ENCODE results near the gene FYB2. TPM values are rescaled to one million over a fixed set of nuclear protein-coding genes. Genes with fewer than 3 reads are reported as not detected.
"Not testable (repeated sequence)": the region's sequence is repeated elsewhere in the genome, so short reads cannot be mapped to it uniquely, and the experiment has no call there.

Gene FYB2
- polyA plus RNA-seq, 6 donors from 2014 or later: not detected

DNA sequence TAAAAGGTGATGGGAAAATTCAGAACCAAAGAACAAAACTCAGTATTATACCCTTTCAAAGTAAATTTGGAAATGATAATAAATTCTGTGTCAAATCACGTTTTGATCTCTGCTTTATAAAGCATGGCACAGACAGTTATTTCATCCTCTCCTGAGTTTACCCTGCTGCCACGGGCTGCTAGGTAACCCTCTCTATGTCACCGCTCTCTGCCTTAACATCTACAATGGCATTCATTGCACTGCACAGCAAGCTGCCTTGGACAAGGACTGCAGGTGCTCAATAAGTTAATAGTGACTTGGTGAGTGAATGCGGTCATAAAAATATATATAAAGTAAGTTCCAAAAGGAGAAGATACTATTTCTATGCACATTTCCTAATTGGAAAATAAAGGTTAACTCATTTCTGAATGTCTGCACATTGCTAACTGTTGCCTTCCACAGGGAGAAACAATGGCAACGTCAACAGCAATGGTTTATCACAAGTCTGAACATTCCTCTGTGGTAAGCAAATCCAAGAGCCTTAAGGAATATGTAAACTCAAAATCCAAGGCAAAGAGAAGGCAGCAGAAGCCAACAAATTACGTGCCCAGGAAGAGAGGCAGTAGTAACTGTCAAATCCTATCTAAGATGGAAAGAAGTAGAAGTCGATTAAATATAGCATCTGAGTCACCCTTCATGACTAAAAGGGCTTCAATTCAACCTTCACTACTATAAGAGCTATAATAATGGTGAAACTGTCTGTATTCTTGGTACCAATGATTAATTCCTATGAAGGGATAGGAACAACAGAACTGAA lies 19.4 kb downstream of the FYB2 start:
- ATAC-seq (ENCODE audit: low read depth in 2 of 2) (no peak), DNase-seq (no peak)
- Mint-ChIP-seq H3K27me3 (peaks cover 8 to 27% (median 16%) of the 10 kb centered on the region in 3 donors), H3K36me3 (no peaks in the 10 kb centered on the region), H3K4me1 (no peaks in the 10 kb centered on the region), H3K27ac (no peak overlapping the region), H3K9me3 (peaks cover 0 to 2% (median 0%) of the 10 kb centered on the region in 7 donors), H3K4me3 (no peak overlapping the region)

DNA sequence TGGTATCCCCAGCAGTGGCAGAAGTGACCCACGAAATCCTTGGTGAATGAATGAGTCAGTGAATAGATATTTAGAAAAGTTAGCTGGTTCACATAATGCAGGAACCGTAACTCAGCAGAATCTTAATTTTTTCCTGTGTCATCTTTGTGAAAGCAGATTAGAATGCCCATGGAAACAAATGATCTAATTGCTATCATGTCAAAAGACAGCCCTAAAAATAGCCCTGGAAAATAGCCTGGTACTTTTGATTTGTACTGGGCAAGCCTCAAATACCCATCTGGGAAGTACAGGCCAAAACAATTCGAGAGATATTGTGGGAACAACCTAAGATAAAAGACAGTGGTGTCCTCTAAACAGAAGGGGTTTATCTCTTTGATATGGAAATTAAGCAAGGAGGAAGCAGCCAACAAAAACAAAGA lies 21.1 kb downstream of the FYB2 start:
- Mint-ChIP-seq H3K36me3 (no peaks in the 10 kb centered on the region), H3K27me3 (peaks cover 14 to 27% (median 26%) of the 10 kb centered on the region in 3 donors), H3K4me3 (no peak overlapping the region), H3K9me3 (peaks cover 0 to 2% (median 0%) of the 10 kb centered on the region in 7 donors), H3K27ac (no peak overlapping the region), H3K4me1 (no peaks in the 10 kb centered on the region)
- ATAC-seq (ENCODE audit: low read depth in 2 of 2): no peak
- no peak for DNase-seq

GRCh38 chr1:56797065-56797685 lies 22.0 kb downstream of the FYB2 start:
- Mint-ChIP-seq H3K9me3 (peaks cover 0 to 2% (median 0%) of the 10 kb centered on the region in 7 donors), H3K27me3 (peaks cover 14 to 26% (median 24%) of the 10 kb centered on the region in 3 donors), H3K36me3 (no peaks in the 10 kb centered on the region), H3K4me1 (no peaks in the 10 kb centered on the region), H3K27ac (no peak overlapping the region), H3K4me3 (no peak overlapping the region)
- DNase-seq (no peak), ATAC-seq (ENCODE audit: low read depth in 2 of 2) (no peak)

- Mint-ChIP-seq H3K27me3 (peaks cover 15 to 27% (median 27%) of the 10 kb centered on the region in 3 donors), H3K27ac (no peak overlapping the region), H3K36me3 (no peaks in the 10 kb centered on the region), H3K4me1 (no peaks in the 10 kb centered on the region), H3K4me3 (no peak overlapping the region), H3K9me3 (peaks cover 0 to 2% (median 0%) of the 10 kb centered on the region in 7 donors)
- DNase-seq (no peak), ATAC-seq (ENCODE audit: low read depth in 2 of 2) (no peak)
Observed at GRCh38 chr1:56795870-56796269, 23.3 kb downstream of the FYB2 start.

GRCh38 chr1:56790036-56790435 lies 29.2 kb downstream of the FYB2 start:
- peaks cover 0 to 6% (median 0%) of the 10 kb centered on the region in 7 donors for H3K9me3 Mint-ChIP-seq
- no peaks in the 10 kb centered on the region for H3K36me3 Mint-ChIP-seq
- peaks cover 0 to 3% (median 0%) of the 10 kb centered on the region in 3 donors for H3K4me1 Mint-ChIP-seq
- ATAC-seq (ENCODE audit: low read depth in 2 of 2): no peak
- no peak overlapping the region for H3K4me3 Mint-ChIP-seq
- DNase-seq: no peak
- H3K27ac Mint-ChIP-seq: no peak overlapping the region
- peaks cover 32 to 48% (median 46%) of the 10 kb centered on the region in 3 donors for H3K27me3 Mint-ChIP-seq

DNA sequence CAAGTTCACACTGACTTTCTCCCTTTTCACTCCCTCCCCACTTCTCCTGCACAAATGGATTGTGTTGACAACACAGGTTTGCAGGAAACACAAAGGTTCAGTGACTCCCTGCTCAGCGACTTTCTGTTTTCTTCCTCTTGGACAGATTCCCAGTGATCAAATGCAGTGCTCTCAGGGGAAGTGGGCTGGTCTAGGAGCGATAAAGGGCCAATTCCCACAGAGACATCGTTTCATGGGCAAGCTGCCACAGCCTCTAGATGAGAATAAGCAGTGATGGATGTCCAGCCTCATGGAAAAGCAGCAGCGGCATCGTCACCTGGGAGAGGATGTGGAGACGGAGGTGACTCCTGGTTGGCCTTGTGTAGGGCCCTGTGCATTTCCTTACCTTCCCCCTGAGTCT lies 30.6 kb downstream of the FYB2 start:
- H3K27ac Mint-ChIP-seq: no peak overlapping the region
- DNase-seq: no peak
- no peak for ATAC-seq (ENCODE audit: low read depth in 2 of 2)
- peaks cover 0 to 3% (median 0%) of the 10 kb centered on the region in 3 donors for H3K4me1 Mint-ChIP-seq
- peaks cover 26 to 47% (median 35%) of the 10 kb centered on the region in 3 donors for H3K27me3 Mint-ChIP-seq
- peaks cover 0 to 6% (median 0%) of the 10 kb centered on the region in 7 donors for H3K9me3 Mint-ChIP-seq
- no peaks in the 10 kb centered on the region for H3K36me3 Mint-ChIP-seq
- no peak overlapping the region for H3K4me3 Mint-ChIP-seq

DNA sequence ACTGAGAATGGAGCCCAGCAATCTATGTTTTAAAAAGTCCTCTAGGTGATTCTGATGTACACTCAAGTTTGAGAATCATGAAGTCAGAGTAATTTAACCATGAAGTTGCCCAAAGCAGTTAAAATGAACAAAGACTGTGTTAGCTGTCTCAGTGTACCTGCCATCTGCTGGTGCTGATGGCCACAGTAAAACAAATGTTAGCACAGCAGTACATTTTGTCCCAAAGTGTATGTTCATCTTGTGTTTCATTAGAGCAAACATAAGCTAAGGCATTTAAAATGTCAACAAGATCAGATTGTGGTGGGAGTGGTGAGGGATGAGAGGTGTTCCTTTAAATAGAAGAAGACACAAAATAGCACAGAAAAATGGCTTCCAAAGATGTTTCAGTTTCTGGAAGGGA lies 31.1 kb downstream of the FYB2 start:
- no peaks in the 10 kb centered on the region for H3K36me3 Mint-ChIP-seq
- no peak overlapping the region for H3K27ac Mint-ChIP-seq
- no peak overlapping the region for H3K4me3 Mint-ChIP-seq
- peaks cover 0 to 3% (median 0%) of the 10 kb centered on the region in 3 donors for H3K4me1 Mint-ChIP-seq
- DNase-seq (no peak), ATAC-seq (ENCODE audit: low read depth in 2 of 2) (no peak)
- H3K9me3 Mint-ChIP-seq: peaks cover 0 to 6% (median 0%) of the 10 kb centered on the region in 7 donors
- peaks cover 26 to 44% (median 35%) of the 10 kb centered on the region in 3 donors for H3K27me3 Mint-ChIP-seq

GRCh38 chr1:56787330-56787729 lies 31.9 kb downstream of the FYB2 start:
- Mint-ChIP-seq H3K27me3 (peaks cover 26 to 43% (median 35%) of the 10 kb centered on the region in 3 donors), H3K9me3 (peaks cover 0 to 6% (median 0%) of the 10 kb centered on the region in 7 donors), H3K4me1 (peaks cover 0 to 3% (median 0%) of the 10 kb centered on the region in 3 donors), H3K36me3 (no peaks in the 10 kb centered on the region), H3K27ac (no peak overlapping the region), H3K4me3 (no peak overlapping the region)
- DNase-seq (no peak), ATAC-seq (ENCODE audit: low read depth in 2 of 2) (no peak)

- Mint-ChIP-seq H3K4me1 (peaks cover 0 to 3% (median 0%) of the 10 kb centered on the region in 3 donors), H3K4me3 (no peak overlapping the region), H3K9me3 (peaks cover 0 to 6% (median 0%) of the 10 kb centered on the region in 7 donors), H3K27me3 (peaks cover 6 to 22% (median 18%) of the 10 kb centered on the region in 3 donors), H3K27ac (no peak overlapping the region), H3K36me3 (no peaks in the 10 kb centered on the region)
- DNase-seq: no peak
- no peak for ATAC-seq (ENCODE audit: low read depth in 2 of 2)
Observed at GRCh38 chr1:56782773-56783172, 36.4 kb downstream of the FYB2 start.

GRCh38 chr1:56780826-56781225 lies 38.4 kb downstream of the FYB2 start:
- no peak for DNase-seq
- Mint-ChIP-seq H3K4me3 (no peak overlapping the region), H3K27me3 (peaks cover 6 to 20% (median 14%) of the 10 kb centered on the region in 3 donors), H3K36me3 (no peaks in the 10 kb centered on the region), H3K9me3 (peaks cover 0 to 5% (median 0%) of the 10 kb centered on the region in 7 donors), H3K4me1 (peaks cover 0 to 1% (median 0%) of the 10 kb centered on the region in 3 donors), H3K27ac (no peak overlapping the region)
- ATAC-seq (ENCODE audit: low read depth in 2 of 2): no peak

GRCh38 chr1:56780128-56780750 lies 39.0 kb downstream of the FYB2 start:
- H3K27me3 Mint-ChIP-seq: peaks cover under 1 to 15% (median 8%) of the 10 kb centered on the region in 3 donors
- no peak for ATAC-seq (ENCODE audit: low read depth in 2 of 2)
- no peaks in the 10 kb centered on the region for H3K9me3 Mint-ChIP-seq
- no peak overlapping the region for H3K4me3 Mint-ChIP-seq
- no peaks in the 10 kb centered on the region for H3K4me1 Mint-ChIP-seq
- no peak overlapping the region for H3K27ac Mint-ChIP-seq
- DNase-seq: no peak
- H3K36me3 Mint-ChIP-seq: no peaks in the 10 kb centered on the region

DNA sequence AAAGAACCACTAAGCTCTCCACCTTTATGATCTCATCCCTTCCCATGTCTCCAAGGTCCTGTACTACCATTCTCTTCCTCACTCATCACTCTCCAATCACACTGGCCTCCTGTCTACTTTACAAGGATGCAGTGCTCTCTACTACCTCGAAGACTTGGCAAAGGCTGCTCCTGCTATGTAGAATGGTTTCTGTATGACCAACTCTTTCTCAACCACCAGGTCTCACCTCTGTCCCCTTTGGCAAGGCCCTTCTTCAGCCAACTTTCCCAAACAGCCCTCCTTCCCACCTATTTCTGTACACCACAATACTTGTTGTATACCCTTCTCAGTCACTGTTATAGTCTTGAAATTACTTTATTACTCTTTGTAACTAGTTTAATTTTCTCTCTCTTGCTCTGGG lies 41.2 kb downstream of the FYB2 start:
- no peaks in the 10 kb centered on the region for H3K36me3 Mint-ChIP-seq
- H3K27me3 Mint-ChIP-seq: peaks cover 0 to 13% (median 0%) of the 10 kb centered on the region in 3 donors
- peaks cover 0 to 10% (median 6%) of the 10 kb centered on the region in 3 donors for H3K4me1 Mint-ChIP-seq
- no peak for ATAC-seq (ENCODE audit: low read depth in 2 of 2)
- H3K27ac Mint-ChIP-seq: no peak overlapping the region
- no peak for DNase-seq
- no peak overlapping the region for H3K4me3 Mint-ChIP-seq
- H3K9me3 Mint-ChIP-seq: no peaks in the 10 kb centered on the region

DNA sequence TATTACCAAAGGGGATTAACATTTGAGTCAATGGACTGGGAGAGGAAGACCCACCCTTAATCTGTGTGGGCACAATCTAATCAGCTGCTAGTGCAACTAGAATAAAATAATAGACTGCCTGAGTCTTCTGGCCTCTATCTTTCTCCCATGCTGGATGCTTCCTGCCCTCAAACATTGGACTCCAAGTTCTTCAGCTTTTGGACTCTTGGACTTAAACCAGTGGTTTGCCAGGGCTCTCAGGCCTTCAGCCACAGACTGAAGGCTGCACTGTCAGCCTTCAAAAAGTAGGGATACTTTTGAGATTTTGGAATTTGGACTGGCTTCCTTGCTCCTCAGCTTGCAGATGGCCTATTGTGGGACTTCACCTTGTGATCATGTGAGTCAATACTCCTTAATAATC lies 44.5 kb downstream of the FYB2 start:
- H3K36me3 Mint-ChIP-seq; H3K4me1 Mint-ChIP-seq; DNase-seq; H3K9me3 Mint-ChIP-seq; H3K27ac Mint-ChIP-seq; ATAC-seq (ENCODE audit: low read depth in 2 of 2); H3K27me3 Mint-ChIP-seq: not testable (repeated sequence)
- H3K4me3 Mint-ChIP-seq: peak overlapping the region in 1 of 8 donors; percentile 43

Measured in naive B cell (primary cell).